Measurements from ENCODE around the gene MGST3. TPM values are rescaled to one million over a fixed set of nuclear protein-coding genes. Genes with fewer than 3 reads are reported as not detected.

Gene MGST3
- total RNA-seq, 1 experiment from 2014 or later = 90.1 TPM

DNA sequence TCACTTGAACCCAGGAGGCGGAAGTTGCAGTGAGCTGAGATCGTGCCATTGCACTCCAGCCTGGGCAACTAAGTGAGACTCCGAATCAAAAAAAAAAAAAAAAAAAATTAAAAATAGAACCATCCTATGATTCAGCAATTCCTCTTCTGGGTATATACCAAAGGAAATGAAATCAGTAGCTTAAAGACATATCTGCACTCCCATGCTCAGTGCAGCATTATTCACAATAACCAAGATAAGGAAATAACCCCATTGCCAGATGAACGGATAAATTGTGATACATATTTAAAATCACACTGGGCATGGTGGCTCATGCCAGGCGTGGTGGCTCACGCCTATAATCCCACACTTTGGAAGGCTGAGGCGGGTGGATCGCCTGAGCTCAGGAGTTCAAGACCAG, 43.6 kb downstream of the MGST3 start:
- Histone ChIP-seq H3K79me2 (ENCODE audit: low read depth) (no peaks in the 10 kb centered on the region), H3K9me2 (ENCODE audit: insufficient read depth) (no peaks in the 10 kb centered on the region), H2AFZ (no peak overlapping the region), H3K27me3 (ENCODE audit: insufficient read depth, low read depth) (no peaks in the 10 kb centered on the region), H3F3A (ENCODE audit: insufficient read depth, low read depth) (no peaks in the 10 kb centered on the region), H3K4me3 (no peak overlapping the region), H3K36me3 (ENCODE audit: low read depth) (peaks cover 9% of the 10 kb centered on the region; the same call in 1 of the 2 replicates), H3K4me1 (replicated peaks; ENCODE audit: insufficient read depth) (no peaks in the 10 kb centered on the region), H3K27ac (no peak overlapping the region), H3K9me3 (ENCODE audit: insufficient read depth, low read depth) (no peaks in the 10 kb centered on the region), H4K20me1 (ENCODE audit: insufficient read depth) (no peaks in the 10 kb centered on the region), H3K4me2 (no peak overlapping the region)
- TF ChIP-seq, protein P1, sequence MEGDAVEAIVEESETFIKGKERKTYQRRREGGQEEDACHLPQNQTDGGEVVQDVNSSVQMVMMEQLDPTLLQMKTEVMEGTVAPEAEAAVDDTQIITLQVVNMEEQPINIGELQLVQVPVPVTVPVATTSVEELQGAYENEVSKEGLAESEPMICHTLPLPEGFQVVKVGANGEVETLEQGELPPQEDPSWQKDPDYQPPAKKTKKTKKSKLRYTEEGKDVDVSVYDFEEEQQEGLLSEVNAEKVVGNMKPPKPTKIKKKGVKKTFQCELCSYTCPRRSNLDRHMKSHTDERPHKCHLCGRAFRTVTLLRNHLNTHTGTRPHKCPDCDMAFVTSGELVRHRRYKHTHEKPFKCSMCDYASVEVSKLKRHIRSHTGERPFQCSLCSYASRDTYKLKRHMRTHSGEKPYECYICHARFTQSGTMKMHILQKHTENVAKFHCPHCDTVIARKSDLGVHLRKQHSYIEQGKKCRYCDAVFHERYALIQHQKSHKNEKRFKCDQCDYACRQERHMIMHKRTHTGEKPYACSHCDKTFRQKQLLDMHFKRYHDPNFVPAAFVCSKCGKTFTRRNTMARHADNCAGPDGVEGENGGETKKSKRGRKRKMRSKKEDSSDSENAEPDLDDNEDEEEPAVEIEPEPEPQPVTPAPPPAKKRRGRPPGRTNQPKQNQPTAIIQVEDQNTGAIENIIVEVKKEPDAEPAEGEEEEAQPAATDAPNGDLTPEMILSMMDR (conservative IDR thresholded peaks at IDR 0.05) = no peak
- no peak for TF ChIP-seq EZH2 (IDR thresholded peaks at IDR 0.05; ENCODE audit: low read depth)
- CTCF ChIA-PET = no interaction called here
- no TSS peak for BruUV-seq (replicated peaks)
- DNase-seq = no peak
- intact Hi-C loops (cut with micrococcal nuclease; ENCODE audit: unreplicated experiment) = no loop called here
- POLR2A ChIA-PET (ENCODE audit: unreplicated experiment) = no interaction called here

DNA sequence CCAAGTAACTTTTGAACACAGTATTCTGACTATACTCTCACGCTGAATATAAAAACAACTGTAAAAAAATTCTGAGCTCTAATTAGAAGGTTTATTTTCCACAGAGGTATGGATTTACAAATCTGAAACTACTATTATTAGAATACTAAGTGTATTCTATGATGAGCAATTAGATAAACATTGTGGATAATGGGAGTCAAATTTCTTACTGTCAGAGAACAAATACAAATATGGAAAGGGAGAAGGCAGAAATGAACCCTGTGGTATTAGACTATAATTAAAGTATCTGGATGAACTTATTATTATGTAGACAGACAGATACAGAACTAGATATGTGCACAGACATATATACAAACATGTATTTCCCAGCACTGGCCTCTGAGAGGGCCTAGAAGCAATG, 44.8 kb downstream of the MGST3 start:
- Histone ChIP-seq H3K9me3 (ENCODE audit: insufficient read depth, low read depth) (no peaks in the 10 kb centered on the region), H4K20me1 (ENCODE audit: insufficient read depth) (no peaks in the 10 kb centered on the region), H3K27me3 (ENCODE audit: insufficient read depth, low read depth) (no peaks in the 10 kb centered on the region), H2AFZ (no peak overlapping the region), H3K9me2 (ENCODE audit: insufficient read depth) (no peaks in the 10 kb centered on the region), H3F3A (ENCODE audit: insufficient read depth, low read depth) (no peaks in the 10 kb centered on the region), H3K27ac (no peak overlapping the region), H3K4me3 (no peak overlapping the region), H3K36me3 (ENCODE audit: low read depth) (peaks cover 14% of the 10 kb centered on the region; the same call in 1 of the 2 replicates), H3K79me2 (ENCODE audit: low read depth) (no peaks in the 10 kb centered on the region), H3K4me2 (no peak overlapping the region), H3K4me1 (replicated peaks; ENCODE audit: insufficient read depth) (no peaks in the 10 kb centered on the region)
- no peak for TF ChIP-seq EZH2 (IDR thresholded peaks at IDR 0.05; ENCODE audit: low read depth)
- TF ChIP-seq, protein P1 (conservative IDR thresholded peaks at IDR 0.05) = no peak
- DNase-seq = no peak
- intact Hi-C loops (cut with micrococcal nuclease; ENCODE audit: unreplicated experiment) = no loop called here
- POLR2A ChIA-PET (ENCODE audit: unreplicated experiment) = no interaction called here
- BruUV-seq (replicated peaks) = no TSS peak
- CTCF ChIA-PET = no interaction called here

DNA sequence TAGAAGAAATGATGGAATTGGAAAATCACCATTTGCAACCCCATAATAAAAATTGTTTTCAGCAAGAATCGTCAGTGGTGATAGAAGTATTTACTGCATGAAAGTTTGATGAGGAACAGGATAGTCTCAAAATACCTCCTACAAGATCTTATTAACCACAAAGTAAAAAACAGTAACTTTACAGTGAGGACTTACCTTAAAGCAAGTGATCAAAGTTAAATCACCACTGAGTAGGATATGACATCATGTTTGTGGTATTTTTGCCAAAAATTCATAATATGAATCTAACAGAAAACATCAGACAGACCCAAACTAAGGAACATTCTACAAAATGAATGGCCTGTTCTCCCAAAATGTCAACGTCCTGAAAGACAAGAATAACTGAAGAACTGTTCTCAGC, 47.5 kb downstream of the MGST3 start:
- H3K4me1 ChIP-seq (replicated peaks; ENCODE audit: insufficient read depth) = no peaks in the 10 kb centered on the region
- H3K27ac ChIP-seq = no peak overlapping the region
- H3K79me2 ChIP-seq (ENCODE audit: low read depth) = no peaks in the 10 kb centered on the region
- TF ChIP-seq, protein P1 (conservative IDR thresholded peaks at IDR 0.05) = no peak
- TF ChIP-seq EZH2 (IDR thresholded peaks at IDR 0.05; ENCODE audit: low read depth) = no peak
- H3K27me3 ChIP-seq (ENCODE audit: insufficient read depth, low read depth) = no peaks in the 10 kb centered on the region
- H3K9me2 ChIP-seq (ENCODE audit: insufficient read depth) = no peaks in the 10 kb centered on the region
- DNase-seq = no peak
- POLR2A ChIA-PET (ENCODE audit: unreplicated experiment) = no interaction called here
- peaks cover 28% of the 10 kb centered on the region for H3K36me3 ChIP-seq (ENCODE audit: low read depth)
- H3K4me2 ChIP-seq = no peak overlapping the region
- intact Hi-C loops (cut with micrococcal nuclease; ENCODE audit: unreplicated experiment) = no loop called here
- H2AFZ ChIP-seq = no peak overlapping the region
- H4K20me1 ChIP-seq (ENCODE audit: insufficient read depth) = no peaks in the 10 kb centered on the region
- no peak overlapping the region for H3K4me3 ChIP-seq
- CTCF ChIA-PET = no interaction called here
- H3F3A ChIP-seq (ENCODE audit: insufficient read depth, low read depth) = no peaks in the 10 kb centered on the region
- H3K9me3 ChIP-seq (ENCODE audit: insufficient read depth, low read depth) = no peaks in the 10 kb centered on the region
- BruUV-seq (replicated peaks) = no TSS peak

Data from PC-9 (cell line).